ENCODE results near the gene SLC20A1. TPM values are rescaled to one million over a fixed set of nuclear protein-coding genes. Genes with fewer than 3 reads are reported as not detected.

Gene SLC20A1
- total and polyA plus RNA-seq, 2 of the 4 experiments (the other 2 are of a cell fraction): 93.6 to 94.1 TPM

- Histone ChIP-seq H4K5ac (ENCODE audit: low read depth, low read length) (no peak overlapping the region), H2BK5ac (ENCODE audit: low read depth, low read length, poor library complexity, severe bottlenecking) (no peak overlapping the region), H2AFZ (replicated peaks; ENCODE audit: low read length, poor library complexity) (no peak overlapping the region), H3K79me1 (ENCODE audit: low read depth in 1 of 2, low read length in 2 of 2) (no peaks in the 10 kb centered on the region), H3K27ac (ENCODE audit: insufficient read depth, low read length) (no peak overlapping the region), H3K9ac (ENCODE audit: low read depth, low read length) (no peak overlapping the region), H3K36me3 (ENCODE audit: control insufficient read depth, insufficient read depth, low read length) (no peaks in the 10 kb centered on the region), H3K9me3 (ENCODE audit: control insufficient read depth, insufficient read depth, low read length) (no peaks in the 10 kb centered on the region), H3K4ac (ENCODE audit: low read depth, low read length) (no peak overlapping the region), H4K8ac (ENCODE audit: low read depth in 2 of 2, low read length in 2 of 2) (no peak overlapping the region), H3K18ac (ENCODE audit: low read depth, low read length) (no peak overlapping the region), H2BK15ac (ENCODE audit: low read depth, low read length) (no peak overlapping the region), H4K91ac (ENCODE audit: insufficient read depth, low read depth, low read length) (no peak overlapping the region), H2BK20ac (ENCODE audit: low read depth, low read length) (no peak overlapping the region), H2BK120ac (ENCODE audit: low read depth, low read length) (no peak overlapping the region), H4K20me1 (ENCODE audit: insufficient read depth, low read length) (no peaks in the 10 kb centered on the region), H3K4me1 (ENCODE audit: control insufficient read depth, insufficient read depth, low read length) (peaks cover 12% of the 10 kb centered on the region), H3K9me1 (ENCODE audit: insufficient read depth, low read length) (peaks cover 4% of the 10 kb centered on the region), H2AK9ac (replicated peaks; ENCODE audit: low read depth, low read length, poor library complexity) (no peak overlapping the region), H2AK5ac (ENCODE audit: low read depth, low read length) (peak overlapping the region; percentile 27; the same call in 1 of the 2 replicates), H3K14ac (replicated peaks; ENCODE audit: low read depth, low read length) (no peak overlapping the region), H3K56ac (ENCODE audit: extremely low read depth, insufficient read depth, low read length) (no peak overlapping the region), H3K4me2 (ENCODE audit: low read depth, low read length) (no peak overlapping the region), H3K4me3 (ENCODE audit: insufficient read depth, low read depth, low read length) (no peak overlapping the region), H3K23ac (ENCODE audit: low read depth, low read length) (no peak overlapping the region), H3K27me3 (ENCODE audit: control insufficient read depth, insufficient read depth, low read length) (peaks cover 3% of the 10 kb centered on the region; the same call in 1 of the 2 replicates)
- ATAC-seq (ENCODE audit: low read depth): no peak
- ChIA-PET CTCF (interaction anchor here (0.6 kb wide), 1 partner anchor 17 kb away, joined by 5 read pairs; no protein-coding TSS in a partner anchor), POLR2A (ENCODE audit: unreplicated experiment) (no interaction called here)
- no TSS peak for BruUV-seq (replicated peaks)
- intact Hi-C loops (cut with micrococcal nuclease) (no loop called here), in situ Hi-C loops (cut with MboI; ENCODE audit: low sequenced_read_pairs) (no loop called here), dilution Hi-C loops (cut with HindIII; ENCODE audit: low sequenced_read_pairs, unreplicated experiment) (no loop called here)
- no peak for DNase-seq
- TF ChIP-seq MAFK (IDR thresholded peaks at IDR 0.05; ENCODE audit: low read depth, low read length): no peak
- 100% methylated on average over 2 of the region's 6 CpGs; no CpG with 5 or more reads in 1 of the 2 experiments for WGBS, 2 experiments (ENCODE audit: extremely low coverage in 2 of 2, insufficient read length in 1 of 2)
Measured at GRCh38 chr2:112709703-112710102, 64.0 kb downstream of the SLC20A1 start.
